Stimulated activated CD4-positive, alpha-beta T cell treated with anti-CD3 and anti-CD28 coated beads, Interleukin-4, amount 100 ng/mL, for 4 hours (primary cell): Measurements from ENCODE around the gene HOXA6.

ENCODE experiments used
- DNase-seq, 2 experiments: peaks; one replicate each; pipeline ENCODE4 v3.0.0-alpha.2; 2020

The HOXA6 gene

DNA sequence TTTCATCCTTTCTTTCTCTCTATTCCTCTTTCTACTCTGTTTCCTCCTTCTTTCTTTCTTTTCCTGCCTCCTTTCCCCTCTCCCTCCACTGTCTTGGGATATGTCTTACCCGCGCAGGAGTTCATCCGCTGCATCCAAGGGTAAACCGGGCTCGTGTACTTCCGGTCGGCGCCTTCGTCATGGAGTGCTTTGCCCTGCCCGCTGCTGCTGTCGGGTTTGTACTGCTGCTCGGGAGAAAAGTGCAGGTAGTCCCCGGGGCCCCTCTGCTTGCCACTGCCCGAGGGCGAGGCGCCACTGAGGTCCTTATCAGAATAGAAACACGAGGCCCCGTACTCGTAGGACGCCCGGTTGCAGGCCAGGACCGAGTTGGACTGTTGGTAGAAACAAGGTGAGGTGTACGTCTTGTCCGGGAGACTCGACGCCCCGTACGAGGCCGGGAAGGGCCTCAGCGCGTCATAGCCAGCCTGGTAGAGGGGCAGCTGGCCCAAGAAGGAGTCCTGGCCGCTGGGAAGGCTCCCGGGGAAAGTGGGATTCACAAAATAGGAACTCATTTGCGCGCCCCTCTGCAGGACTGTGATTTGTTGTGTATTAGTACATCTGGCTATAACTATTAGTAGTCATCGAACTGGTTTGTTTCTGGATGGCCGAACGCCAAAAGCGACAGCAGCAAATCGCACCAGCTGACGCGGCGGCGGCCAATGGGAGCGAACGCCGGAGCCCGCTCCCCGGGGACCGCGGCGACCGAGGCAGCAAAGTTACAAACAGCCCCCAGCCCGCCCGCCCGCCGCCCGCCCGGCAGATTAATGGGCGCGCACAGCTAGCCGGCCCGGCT, at the start of gene HOXA6:
Gene HOXA6 (minus strand): TSS at position 576 of the 832 bp plus-strand sequence. CDS start 25 bp downstream, at position 551.
- DNase-seq = no peak

- DNase-seq = peak; percentile 74 to 85
Observed at GRCh38 chr7:27196287-27196767, 48.8 kb upstream of the HOXA6 start.

DNA sequence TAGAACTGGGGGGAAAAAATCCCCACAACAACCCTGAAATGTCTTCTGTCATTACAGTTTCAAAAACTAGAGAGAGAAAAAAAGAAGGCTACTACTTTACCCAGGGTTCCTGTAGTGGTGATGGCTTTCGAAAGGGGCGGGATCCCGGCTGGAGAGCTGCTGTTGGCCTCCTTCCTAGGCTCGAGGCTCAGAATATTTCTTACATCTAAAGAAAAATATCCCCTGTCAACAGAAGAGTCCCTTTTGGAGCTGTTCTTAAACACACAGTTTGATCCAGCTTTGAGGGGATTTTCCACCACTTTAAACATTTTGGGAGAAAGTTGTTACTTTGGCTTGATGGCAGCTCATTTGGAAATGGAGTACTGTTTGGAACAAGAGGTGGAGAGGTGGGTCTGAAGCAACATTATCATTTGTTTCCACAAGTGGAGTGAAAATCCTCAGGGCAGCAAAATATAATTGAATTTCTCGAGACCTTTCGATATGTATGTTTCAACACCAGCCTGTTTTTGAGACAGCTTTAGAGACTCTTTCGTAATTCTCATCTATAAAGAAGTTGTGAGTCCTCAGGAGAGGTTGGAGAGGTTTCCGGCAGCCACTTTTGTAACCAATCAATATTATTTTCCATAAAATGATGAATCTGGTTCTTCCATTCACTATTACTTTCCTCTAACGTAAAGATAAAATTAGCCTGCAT, 47.3 kb upstream of the HOXA6 start:
- DNase-seq = no peak

DNA sequence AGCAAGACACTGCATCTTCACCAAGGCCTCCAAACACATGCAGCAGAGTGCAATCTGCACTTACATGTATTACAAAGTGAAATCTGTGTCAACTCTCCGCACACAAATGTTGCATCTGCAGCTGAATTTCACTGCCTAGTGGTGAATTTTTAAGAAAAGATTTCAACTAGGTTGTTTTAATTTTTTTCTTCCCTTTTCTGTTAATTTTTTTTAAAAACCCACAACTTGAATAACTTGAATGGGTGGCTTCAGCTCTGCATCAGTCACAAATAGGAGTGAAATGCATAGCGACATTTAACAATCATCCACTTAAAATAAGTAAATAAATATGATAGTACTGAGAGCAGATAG, 46.4 kb upstream of the HOXA6 start:
- no peak for DNase-seq

DNA sequence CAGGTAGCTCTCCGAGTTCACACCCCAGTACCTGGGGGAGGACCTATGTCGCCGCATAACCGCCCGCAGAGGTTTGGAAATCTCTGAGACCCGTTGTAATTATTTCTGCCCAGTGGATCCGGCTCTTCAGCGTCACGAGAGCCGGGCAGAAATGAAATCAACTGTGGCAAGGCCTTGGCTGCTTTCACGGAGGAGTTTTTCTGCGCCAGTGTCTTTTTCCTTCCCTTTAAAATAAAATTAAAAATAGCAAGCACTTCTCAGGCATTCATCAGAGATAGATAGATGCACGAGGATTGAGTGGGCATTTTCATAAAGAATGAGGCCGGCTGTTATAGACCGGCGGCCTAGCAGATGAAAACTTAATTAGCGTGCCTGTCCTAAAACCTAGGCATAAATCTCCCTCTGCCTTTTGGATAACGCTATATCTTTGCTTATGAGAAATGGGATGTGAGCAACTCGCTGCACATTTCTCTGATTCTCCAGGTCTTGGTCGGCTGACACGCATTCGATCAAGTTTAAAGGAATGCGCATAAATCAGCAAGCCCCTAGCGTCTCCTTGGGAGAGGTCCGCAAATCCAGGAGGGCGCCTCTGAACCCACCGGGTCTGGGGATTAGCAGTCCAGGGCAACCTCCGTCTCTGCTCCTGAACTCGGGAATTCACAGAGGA, 45.9 kb upstream of the HOXA6 start:
- DNase-seq = no peak

GRCh38 chr7:27192546-27193334, 45.2 kb upstream of the HOXA6 start:
- DNase-seq = no peak

DNA sequence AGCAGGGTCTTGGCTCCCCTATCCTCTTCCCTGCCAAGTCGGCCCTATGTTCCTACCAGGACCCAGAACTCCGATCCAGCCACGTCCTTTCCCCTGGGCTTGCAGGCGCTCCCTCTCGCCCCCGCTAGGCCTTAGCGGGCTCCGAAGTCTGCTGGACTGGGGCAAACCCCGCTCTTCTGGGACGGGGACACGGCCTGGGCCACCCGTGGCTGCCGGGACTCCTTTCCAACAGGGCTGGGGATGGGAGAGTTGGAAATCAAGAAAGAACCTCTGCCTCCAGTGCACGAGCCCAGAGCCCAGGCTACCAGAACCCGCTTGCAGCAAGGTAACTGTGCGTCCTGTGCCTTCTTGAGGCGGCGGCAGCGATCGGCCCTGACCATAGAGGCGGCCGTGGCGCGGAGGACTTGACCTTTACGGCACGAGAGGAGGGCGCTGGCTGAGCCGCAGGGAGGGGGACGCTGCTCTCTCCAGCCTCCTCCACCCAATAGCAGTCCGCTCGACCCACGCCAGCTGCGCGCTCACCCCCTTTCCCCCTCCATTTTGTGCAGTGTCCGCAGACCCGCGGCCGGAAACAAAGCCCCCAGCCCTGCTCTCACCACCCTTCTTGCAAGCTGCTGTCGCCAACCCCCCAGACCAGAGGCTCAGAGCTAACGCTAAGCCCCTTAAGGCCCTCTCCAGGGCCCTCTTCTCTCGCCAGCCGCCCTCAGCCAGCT, 44.4 kb upstream of the HOXA6 start:
- no peak for DNase-seq

DNA sequence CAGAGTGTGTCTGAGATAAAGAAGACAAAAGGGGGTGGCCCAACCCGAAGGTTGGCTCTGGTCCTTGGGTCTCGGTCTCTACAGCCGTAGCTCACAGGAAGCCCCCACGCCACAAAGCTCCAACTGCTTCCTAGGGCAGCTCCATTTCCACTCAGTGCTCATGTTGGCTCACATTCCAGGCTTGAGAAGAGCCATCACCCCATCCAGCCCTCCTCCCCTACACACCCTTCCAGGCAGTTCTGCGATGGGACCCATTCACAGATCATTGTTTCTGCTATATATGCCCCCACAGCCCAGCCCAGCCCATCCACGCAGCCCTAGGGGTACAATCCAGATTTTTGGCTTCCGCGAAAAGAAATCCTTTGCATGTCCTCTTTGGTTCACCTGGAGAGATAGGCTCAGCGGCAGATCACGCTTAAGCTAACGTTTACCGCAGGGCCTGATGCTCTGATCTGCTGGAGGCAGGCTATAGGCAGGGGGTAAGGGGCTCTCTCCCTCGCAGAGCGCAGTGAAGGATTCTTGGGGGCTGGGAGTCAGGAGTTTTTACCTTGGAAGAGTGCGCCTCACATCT, 43.7 kb upstream of the HOXA6 start:
- no peak for DNase-seq

- DNase-seq = no peak
Observed at GRCh38 chr7:27189997-27190748, 42.6 kb upstream of the HOXA6 start.

DNA sequence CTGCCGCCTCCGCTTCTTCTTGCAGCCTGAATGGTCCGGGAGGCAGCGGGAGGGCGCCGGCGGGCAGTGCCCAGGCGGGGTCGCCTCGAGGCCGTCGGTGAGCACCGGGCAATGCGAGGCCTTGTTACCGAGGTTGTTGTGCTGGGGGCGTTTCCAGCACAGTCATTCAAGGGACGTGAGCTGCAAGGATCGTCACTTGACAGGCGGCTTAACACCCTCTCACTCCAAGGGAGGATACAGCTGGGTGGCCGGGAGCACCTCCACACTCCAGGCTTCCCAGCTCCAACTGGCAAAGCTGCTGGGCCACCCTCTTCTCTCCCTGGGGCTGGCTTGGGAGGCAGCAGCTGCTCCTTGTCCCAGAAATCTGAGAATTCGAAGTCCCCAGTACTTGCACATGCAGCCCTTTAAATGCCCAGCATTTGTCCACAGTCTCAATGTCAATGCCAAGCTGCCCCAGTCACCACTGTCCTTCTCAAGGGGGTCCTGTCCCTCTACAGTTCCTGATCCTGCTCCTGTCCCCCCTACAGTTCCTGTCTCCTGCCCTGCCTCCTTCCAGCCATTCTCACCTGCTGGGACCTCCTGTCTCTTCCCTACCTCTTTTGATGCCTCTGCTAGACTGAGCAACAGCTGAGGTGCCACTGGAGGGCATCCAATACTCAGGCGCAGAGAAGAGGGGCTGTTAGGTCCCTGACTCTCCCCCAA, 41.9 kb upstream of the HOXA6 start:
- DNase-seq = no peak

- DNase-seq = no peak
Observed at GRCh38 chr7:27188386-27189294, 41.1 kb upstream of the HOXA6 start.

GRCh38 chr7:27187475-27188385, 40.2 kb upstream of the HOXA6 start:
- no peak for DNase-seq

GRCh38 chr7:27186668-27187474, 39.3 kb upstream of the HOXA6 start:
- DNase-seq = no peak

DNA sequence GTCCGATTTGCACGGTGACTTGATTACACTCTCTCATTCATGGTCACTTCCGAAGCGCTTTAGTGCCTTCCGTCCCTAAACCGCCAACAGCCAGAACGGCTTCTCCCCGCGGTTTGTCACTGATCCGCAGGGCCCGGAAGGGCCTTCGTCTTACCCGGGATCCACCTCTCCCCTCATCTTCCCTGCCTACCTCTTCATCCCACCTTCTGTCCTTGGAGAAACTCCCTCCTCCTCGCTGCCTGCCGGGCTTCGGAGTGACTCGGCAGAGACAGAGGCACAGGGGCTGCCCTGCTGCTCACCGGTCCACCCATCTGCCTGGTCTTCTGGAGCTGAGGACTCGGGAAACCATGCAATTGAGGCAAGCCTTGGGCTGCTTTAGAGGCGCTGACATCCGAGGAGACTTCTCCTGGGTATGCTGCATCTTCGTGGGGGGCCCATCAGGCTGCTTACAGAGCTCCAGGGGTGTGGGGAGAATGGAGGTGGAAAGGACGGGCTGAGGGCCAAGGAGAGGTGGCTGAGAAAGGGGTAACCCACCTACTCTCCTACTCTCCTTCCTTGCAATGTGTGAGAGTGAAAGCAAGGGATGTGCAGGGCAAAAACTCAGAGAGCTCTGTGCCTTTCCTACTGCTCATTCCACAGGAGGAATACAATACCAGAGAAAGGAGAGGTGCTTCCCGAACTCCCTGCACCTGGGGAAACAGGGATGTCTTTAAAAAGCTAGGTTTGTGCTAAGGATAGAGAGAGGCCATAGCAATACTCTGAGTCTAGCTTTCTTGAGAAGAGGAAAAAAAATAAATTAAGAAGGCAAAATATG, 38.5 kb upstream of the HOXA6 start:
- DNase-seq = no peak

DNA sequence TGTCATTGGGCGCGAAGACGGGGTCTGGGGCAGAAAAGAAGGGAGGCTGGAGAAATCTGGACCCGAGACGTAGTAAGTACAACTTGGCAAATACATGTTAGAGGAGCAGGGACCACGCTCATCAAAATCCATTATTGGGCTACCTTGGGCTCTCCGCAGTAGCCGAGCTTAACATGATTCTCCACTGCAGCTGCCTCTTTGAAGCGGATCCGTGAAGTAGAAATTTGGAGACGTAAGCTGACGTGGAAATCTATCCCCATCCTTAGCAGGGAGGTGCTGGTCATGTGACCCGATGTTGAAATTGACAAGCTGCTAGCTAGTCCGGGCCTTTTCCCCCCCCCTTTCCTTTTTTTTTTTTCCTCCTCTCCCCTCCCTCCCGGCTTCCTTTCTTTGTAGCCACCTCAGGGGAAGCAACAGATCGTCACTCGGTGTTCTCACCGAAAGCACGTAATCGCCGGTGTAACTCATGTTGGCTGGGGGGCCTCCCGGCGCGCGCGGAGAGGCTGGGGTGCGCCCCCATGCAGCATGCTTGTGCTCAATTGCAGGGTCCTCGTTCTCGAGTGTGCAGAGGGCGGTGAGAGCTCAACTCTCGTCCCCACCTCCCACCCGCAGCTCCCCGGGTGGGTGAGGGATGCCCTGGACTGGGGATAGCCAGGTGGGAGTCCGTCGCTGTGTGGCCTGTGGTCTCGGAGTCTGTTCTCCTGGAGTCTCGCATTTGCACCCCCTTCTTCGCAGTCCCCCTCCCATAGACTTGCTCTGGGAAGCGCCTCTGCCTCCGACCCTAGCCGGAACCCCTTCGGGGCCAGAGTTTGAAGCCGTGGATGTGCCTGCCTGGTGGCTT, 37.7 kb upstream of the HOXA6 start, which contains the start of gene HOXA11:
Gene HOXA11 (minus strand): TSS at position 220 of the 841 bp plus-strand sequence. CDS start 88 bp downstream, at position 132.
- DNase-seq = no peak
